Testis (tissue), 3 donors: ENCODE measurements around the gene KIF16B. TPM values are rescaled to one million over a fixed set of nuclear protein-coding genes. Genes with fewer than 3 reads are reported as not detected.

ENCODE experiments used
- DNase-seq: peaks from one replicate; pipeline ENCODE4 v3.0.0-alpha.2; 2019
- H3K27ac ChIP-seq, 2 donors: fragments of 200-600 bp; sonication (generic); one replicate each; pipeline ENCODE4 v1.5.1; 2019
- H3K27me3 ChIP-seq: fragments of 200-600 bp; sonication (generic); one replicate; pipeline ENCODE4 v1.5.1; 2019
- H3K36me3 ChIP-seq: fragments of 200-600 bp; sonication (generic); one replicate; pipeline ENCODE4 v1.5.1; 2017; ENCODE audit warnings: low read depth; ENCODE audit errors: missing control alignments
- H3K4me1 ChIP-seq: fragments of 200-600 bp; sonication (generic); one replicate; pipeline ENCODE4 v1.5.1; 2019
- H3K4me3 ChIP-seq, 2 donors: fragments of 200-600 bp; sonication (generic); one replicate each; pipeline ENCODE4 v1.5.1; 2017 to 2019
- H3K9me3 ChIP-seq: fragments of 200-600 bp; sonication (generic); one replicate; pipeline ENCODE4 v1.5.1; 2017
- POLR2A ChIP-seq: fragments of 450-650 bp; IDR thresholded peaks from one replicate; pipeline ENCODE4 v1.6.1; 2017; ENCODE audit warnings: antibody characterized with exemption, mild to moderate bottlenecking, moderate library complexity
- WGBS, 2 donors: methylation state at CpG; one replicate each; pipeline ENCODE4 v1.1.5; 2018; 5-methylcytosine and 5-hydroxymethylcytosine counted together
- intact Hi-C: fragments of 100-400 bp; cut with DNase I; formaldehyde crosslinking; loops from one replicate; pipeline ENCODE4 v1.15.1; 2023; ENCODE audit warnings: low total_unique reads
- polyA plus RNA-seq: library from polyadenylated mRNA; stranded (reverse); fragments of 350-450 nt; fragmentation: Illumina TruSeq; extraction: RNeasy Lipid Tissue Mini Kit (QIAGEN cat#74804); gene quantifications from one replicate; pipeline ENCODE4 v1.2.3, GENCODE V29; 2014; ENCODE audit warnings: low read depth, low replicate concordance; ENCODE audit not compliant: insufficient read depth
- total RNA-seq, 2 donors: library from RNA; depleted of rRNA; stranded (reverse); fragments of >200 nt; gene quantifications; one replicate each; pipeline ENCODE4 v1.2.3, GENCODE V29; 2016
- TF ChIP-seq, protein P1 (sequence below), 3 experiments: fragments of 450-650 bp in 2 of 3; fragments of 200-600 bp in 1 of 3; sonication (generic) in 1 of 3; IDR thresholded peaks; one replicate each; pipeline ENCODE4 v1.5.1; 2016 to 2019; ENCODE audit warnings: antibody characterized with exemption in 3 of 3, mild to moderate bottlenecking in 2 of 3, moderate library complexity in 1 of 3

KIF16B gene
- total and polyA plus RNA-seq, 3 donors from 2014 or later, result 10.2 to 25.5 (median 22.3) TPM

DNA sequence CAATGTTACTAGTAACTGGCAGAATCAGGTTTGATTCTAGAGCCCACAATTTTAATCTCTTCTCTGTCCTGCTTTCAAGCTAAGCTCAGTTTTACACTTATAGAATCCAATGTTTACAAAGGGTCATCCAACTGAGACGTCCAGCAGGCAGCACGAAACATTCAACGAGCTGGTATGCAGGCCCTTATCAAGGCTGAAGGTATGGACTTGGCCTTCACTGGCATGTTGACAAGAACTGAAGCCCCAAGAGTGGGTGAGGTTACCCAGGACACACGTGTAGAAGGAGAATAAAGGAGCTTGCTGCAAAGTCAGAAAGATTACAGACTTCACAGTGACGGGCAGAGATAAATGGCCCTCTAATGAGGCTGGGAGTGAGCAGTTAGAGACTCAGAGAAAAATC is 187.4 kb downstream of the KIF16B start:
- Histone ChIP-seq H3K4me3 (no peak overlapping the region), H3K9me3 (no peaks in the 10 kb centered on the region), H3K27ac (no peak overlapping the region), H3K4me1 (no peaks in the 10 kb centered on the region), H3K36me3 (no peaks in the 10 kb centered on the region), H3K27me3 (no peaks in the 10 kb centered on the region)
- TF ChIP-seq POLR2A, result no peak
- TF ChIP-seq, protein P1, sequence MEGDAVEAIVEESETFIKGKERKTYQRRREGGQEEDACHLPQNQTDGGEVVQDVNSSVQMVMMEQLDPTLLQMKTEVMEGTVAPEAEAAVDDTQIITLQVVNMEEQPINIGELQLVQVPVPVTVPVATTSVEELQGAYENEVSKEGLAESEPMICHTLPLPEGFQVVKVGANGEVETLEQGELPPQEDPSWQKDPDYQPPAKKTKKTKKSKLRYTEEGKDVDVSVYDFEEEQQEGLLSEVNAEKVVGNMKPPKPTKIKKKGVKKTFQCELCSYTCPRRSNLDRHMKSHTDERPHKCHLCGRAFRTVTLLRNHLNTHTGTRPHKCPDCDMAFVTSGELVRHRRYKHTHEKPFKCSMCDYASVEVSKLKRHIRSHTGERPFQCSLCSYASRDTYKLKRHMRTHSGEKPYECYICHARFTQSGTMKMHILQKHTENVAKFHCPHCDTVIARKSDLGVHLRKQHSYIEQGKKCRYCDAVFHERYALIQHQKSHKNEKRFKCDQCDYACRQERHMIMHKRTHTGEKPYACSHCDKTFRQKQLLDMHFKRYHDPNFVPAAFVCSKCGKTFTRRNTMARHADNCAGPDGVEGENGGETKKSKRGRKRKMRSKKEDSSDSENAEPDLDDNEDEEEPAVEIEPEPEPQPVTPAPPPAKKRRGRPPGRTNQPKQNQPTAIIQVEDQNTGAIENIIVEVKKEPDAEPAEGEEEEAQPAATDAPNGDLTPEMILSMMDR (IDR thresholded peaks at IDR 0.05), result no peak
- intact Hi-C loops, result no loop called here
- WGBS, 2 donors, result 79 to 86% methylated on average over 5 of the region's 5 CpGs
- no peak for DNase-seq

DNA sequence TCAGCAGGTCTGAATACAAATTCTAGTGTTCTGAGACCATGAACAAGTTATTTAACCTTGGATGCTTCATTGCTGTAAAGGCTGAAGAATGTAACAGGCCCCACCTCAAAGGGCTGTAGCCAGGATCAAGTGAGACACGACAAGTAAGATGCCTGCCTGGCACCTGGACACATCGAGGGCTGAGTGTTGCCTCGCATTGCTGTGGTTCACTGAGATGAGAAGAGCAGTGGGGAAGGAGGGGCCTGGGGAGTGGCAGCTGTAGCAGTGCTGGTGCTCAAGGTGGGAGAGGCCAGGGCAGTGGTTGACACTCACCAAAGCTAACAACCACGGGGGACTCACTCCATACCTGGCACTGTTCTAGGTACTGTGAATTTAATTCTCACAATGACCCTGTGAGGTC is 187.8 kb downstream of the KIF16B start:
- Histone ChIP-seq H3K27me3 (no peaks in the 10 kb centered on the region), H3K36me3 (no peaks in the 10 kb centered on the region), H3K4me3 (no peak overlapping the region), H3K27ac (no peak overlapping the region), H3K9me3 (no peaks in the 10 kb centered on the region), H3K4me1 (no peaks in the 10 kb centered on the region)
- no peak for TF ChIP-seq POLR2A
- TF ChIP-seq, protein P1 (IDR thresholded peaks at IDR 0.05), result no peak
- 75 to 80% methylated on average over 4 of the region's 4 CpGs for WGBS, 2 donors
- intact Hi-C loops, result no loop called here
- DNase-seq, result no peak

DNA sequence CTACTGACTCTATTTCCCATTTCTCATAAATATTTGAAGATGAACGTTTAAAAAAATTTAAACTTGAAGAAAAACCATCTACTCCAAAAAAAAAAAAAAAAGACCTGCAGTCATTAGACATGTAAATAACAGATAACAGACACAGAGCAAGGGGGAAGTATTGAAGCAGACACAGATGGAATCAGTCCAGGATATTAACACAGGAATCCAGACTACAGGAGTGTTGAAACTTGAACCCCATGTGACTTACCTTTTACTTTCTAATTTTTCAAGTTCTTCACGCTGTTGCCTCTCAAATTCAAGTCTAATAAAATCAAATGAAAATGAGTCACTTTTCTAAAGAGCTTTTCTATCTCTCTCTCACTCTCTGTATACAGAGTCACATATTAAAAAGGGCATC is 191.8 kb downstream of the KIF16B start:
- intact Hi-C loops, result no loop called here
- no peaks in the 10 kb centered on the region for H3K36me3 ChIP-seq
- H3K9me3 ChIP-seq, result no peaks in the 10 kb centered on the region
- H3K27ac ChIP-seq, result no peak overlapping the region
- WGBS, 2 donors, result 90 to 95% methylated on average over 2 of the region's 2 CpGs
- no peak overlapping the region for H3K4me3 ChIP-seq
- H3K4me1 ChIP-seq, result no peaks in the 10 kb centered on the region
- DNase-seq, result no peak
- TF ChIP-seq, protein P1 (IDR thresholded peaks at IDR 0.05), result no peak
- no peak for TF ChIP-seq POLR2A
- H3K27me3 ChIP-seq, result no peaks in the 10 kb centered on the region

DNA sequence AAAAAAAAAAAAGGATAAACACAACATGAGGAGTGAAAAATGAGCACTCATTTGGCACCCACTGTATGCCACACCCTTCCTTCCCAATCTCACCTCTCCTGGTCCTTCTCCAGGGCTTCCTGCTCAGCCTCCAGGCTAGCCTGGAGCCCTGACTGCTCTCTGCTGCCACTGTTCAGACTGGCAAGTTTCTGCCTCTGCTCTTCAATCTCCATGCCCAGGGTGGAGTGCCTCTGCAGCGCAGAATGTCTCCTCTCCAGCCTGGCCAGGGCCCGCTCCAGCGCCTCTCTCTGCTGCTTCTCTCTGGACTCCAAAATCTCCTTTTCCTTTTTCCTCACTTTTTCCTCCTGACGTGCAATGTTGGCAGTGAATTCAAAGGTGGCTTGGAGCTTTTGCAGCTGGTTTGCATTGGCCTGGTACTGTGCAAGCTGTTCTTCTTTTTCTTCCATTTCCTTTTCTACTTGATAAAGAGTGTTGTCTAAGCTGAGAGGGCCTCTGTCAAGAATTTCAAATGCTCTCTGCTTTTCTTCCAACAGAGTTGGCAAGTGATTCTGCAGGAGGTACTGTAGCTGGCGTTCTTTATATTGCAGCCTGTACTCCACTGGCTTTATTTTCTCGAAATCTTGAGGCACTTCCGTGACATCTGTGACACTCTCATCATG is 194.4 kb downstream of the KIF16B start:
- intact Hi-C loops, result no loop called here
- TF ChIP-seq, protein P1 (IDR thresholded peaks at IDR 0.05), result no peak
- no peak for TF ChIP-seq POLR2A
- WGBS, 2 donors, result 79% methylated on average over 7 of the region's 7 CpGs

DNA sequence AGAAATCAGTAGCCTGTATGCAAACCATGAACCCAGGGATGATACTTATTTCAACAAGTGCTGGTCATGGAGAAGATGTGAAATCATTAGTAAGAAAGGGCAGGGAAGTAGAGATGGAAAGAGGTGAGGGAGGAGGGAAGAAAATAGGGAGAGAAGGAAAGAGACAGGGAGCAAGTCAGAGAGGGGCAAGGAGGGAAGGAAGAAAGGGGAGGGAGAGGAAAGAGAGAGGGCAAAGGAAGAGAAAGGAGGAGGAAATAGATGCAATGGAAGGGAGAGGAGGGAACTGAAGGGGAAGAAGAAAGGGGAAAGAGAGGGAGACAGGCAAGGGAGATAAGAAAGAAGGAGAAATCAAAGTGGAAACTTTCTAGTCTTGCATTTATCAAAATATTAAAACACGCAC is 195.1 kb downstream of the KIF16B start:
- H3K4me3 ChIP-seq, result no peak overlapping the region
- no peaks in the 10 kb centered on the region for H3K4me1 ChIP-seq
- intact Hi-C loops, result no loop called here
- H3K27me3 ChIP-seq, result no peaks in the 10 kb centered on the region
- no peaks in the 10 kb centered on the region for H3K36me3 ChIP-seq
- no peaks in the 10 kb centered on the region for H3K9me3 ChIP-seq
- DNase-seq, result no peak
- 87 to 94% methylated on average over 1 of the region's 1 CpG for WGBS, 2 donors
- no peak overlapping the region for H3K27ac ChIP-seq
- TF ChIP-seq, protein P1 (IDR thresholded peaks at IDR 0.05), result no peak
- no peak for TF ChIP-seq POLR2A

More for the DNA sequence above, 194.4 kb downstream of the KIF16B start:
- Histone ChIP-seq H3K9me3 (no peaks in the 10 kb centered on the region), H3K4me3 (no peak overlapping the region), H3K27me3 (no peaks in the 10 kb centered on the region), H3K27ac (no peak overlapping the region), H3K36me3 (no peaks in the 10 kb centered on the region), H3K4me1 (no peaks in the 10 kb centered on the region)
- no peak for DNase-seq
